Inflammatory macrophage treated with lipopolysaccharide for 1 hour (primary cell): Measurements from ENCODE around the gene EIF3C.
"Not testable (repeated sequence)": the region's sequence is repeated elsewhere in the genome, so short reads cannot be mapped to it uniquely, and the experiment has no call there.

Source experiments
- DNase-seq, 2 donors: peaks; one replicate each; pipeline ENCODE4 v3.0.0-alpha.2; 2020 to 2022

Gene EIF3C, protein sequence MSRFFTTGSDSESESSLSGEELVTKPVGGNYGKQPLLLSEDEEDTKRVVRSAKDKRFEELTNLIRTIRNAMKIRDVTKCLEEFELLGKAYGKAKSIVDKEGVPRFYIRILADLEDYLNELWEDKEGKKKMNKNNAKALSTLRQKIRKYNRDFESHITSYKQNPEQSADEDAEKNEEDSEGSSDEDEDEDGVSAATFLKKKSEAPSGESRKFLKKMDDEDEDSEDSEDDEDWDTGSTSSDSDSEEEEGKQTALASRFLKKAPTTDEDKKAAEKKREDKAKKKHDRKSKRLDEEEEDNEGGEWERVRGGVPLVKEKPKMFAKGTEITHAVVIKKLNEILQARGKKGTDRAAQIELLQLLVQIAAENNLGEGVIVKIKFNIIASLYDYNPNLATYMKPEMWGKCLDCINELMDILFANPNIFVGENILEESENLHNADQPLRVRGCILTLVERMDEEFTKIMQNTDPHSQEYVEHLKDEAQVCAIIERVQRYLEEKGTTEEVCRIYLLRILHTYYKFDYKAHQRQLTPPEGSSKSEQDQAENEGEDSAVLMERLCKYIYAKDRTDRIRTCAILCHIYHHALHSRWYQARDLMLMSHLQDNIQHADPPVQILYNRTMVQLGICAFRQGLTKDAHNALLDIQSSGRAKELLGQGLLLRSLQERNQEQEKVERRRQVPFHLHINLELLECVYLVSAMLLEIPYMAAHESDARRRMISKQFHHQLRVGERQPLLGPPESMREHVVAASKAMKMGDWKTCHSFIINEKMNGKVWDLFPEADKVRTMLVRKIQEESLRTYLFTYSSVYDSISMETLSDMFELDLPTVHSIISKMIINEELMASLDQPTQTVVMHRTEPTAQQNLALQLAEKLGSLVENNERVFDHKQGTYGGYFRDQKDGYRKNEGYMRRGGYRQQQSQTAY

GRCh38 chr16:28711220-28712083 is at the start of gene EIF3C:
Gene EIF3C (plus strand): TSS chr16:28711464. CDS start chr16:28711687, 223 bp downstream.
- DNase-seq: not testable (repeated sequence)

DNA sequence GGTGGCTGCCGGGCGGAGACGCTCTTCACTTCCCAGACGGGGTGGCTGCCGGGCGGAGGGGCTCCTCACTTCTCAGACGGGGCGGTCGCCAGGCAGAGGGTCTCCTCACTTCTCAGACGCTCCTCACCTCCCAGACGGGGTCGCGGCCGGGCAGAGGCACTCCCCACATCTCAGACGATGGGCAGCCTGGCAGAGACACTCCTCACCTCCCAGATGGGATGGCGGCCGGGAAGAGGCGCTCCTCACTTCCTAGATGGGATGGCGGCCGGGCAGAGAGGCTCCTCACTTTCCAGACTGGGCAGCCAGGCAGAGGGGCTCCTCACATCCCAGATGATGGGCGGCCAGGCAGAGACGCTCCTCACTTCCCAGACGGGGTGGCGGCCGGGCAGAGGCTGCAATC is 45.0 kb upstream of the EIF3C start:
- DNase-seq: not testable (repeated sequence)

DNA sequence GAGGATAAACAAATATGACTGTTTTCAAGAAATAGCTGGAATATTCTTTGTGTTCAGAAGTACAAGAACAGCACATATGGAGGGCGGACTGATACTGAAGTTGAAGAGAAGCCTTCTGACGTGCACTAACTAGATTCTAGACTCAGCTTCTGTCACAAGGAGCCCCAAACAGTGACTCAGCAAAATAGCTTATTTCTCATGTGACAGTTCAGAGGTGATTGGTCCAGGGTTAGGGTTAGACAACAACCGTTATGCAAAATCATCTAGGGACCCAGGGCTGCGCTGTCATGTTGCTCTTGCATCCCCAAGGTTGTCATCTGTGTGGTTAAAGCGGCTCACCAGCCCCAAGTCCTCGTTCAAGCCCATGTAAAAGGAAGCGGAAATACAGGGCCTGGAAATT is 43.8 kb upstream of the EIF3C start:
- not testable (repeated sequence) for DNase-seq

DNA sequence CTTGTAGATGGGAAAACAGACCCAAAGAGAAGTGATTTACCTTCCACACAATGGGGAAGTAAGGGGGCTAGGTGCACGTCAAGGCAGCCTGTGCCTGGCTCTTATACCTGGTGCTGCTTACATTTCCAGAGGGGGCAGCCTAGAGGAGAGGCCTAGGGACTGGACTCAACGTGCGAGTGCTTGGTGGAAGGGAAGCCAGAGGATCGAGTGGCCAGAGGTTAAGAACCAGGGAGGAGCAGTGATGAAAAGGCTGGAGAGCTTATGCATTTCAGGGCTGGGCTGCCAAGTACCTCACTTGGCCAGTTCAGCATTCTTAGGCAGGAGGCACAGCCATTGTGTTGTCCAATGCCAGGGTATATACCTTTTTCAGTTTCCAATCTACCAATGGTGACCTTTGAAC is 43.1 kb upstream of the EIF3C start:
- DNase-seq: not testable (repeated sequence)

DNA sequence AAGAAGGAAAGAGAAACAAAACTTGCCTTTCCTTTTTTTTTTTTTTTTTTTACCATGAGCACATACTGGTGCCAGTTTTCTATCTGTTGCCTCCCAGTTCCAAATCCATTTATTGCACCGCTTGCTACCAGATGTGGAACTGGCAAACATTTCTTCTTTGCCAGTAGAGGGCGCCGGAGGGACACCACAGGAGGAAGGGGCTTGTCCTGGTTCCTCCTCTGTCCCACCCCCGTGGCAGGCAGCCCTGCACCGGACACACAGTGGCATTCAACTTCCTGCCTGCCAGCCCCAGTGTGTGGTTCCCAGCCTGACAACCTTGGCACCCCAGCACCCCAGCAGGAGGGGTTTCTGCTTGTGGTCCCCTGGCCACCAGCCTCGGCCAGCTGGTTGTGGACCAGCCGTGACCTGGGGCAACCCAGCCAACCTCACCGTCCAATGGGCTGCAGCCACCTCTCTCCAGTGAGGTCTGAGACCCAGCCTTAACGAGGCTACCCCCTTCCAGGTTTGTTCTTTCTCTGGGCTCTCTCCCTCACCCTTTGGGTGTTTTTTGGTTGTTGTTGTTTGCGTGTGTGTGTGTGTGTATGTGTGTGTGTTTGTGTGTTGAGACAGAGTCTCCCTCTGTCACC is 22.8 kb upstream of the EIF3C start:
- DNase-seq: not testable (repeated sequence)

GRCh38 chr16:28689425-28689824 is 21.8 kb upstream of the EIF3C start:
- DNase-seq: not testable (repeated sequence)

DNA sequence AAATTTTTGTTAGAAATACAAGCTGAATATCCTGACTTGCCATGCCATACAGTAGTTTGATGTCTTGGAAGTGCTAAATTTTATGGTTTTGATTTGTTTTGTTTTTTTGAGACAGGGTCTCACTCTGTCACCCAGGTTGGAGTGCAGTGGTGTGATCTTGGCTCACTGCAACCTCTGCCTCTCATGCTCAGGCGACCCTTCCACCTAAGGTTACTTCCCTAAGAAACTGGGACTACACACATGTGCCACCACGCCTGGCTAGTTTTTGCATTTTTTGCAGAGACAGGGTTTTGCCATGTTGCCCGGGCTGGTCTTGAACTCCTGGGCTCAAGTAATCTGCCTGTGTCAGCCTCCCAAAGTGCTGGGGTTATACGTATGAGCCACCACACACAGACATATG is 19.5 kb upstream of the EIF3C start:
- DNase-seq: not testable (repeated sequence)

- DNase-seq: not testable (repeated sequence)
Observed at GRCh38 chr16:28693257-28693950, 17.9 kb upstream of the EIF3C start.

- DNase-seq: not testable (repeated sequence)
Observed at GRCh38 chr16:28699792-28700191, 11.5 kb upstream of the EIF3C start.

DNA sequence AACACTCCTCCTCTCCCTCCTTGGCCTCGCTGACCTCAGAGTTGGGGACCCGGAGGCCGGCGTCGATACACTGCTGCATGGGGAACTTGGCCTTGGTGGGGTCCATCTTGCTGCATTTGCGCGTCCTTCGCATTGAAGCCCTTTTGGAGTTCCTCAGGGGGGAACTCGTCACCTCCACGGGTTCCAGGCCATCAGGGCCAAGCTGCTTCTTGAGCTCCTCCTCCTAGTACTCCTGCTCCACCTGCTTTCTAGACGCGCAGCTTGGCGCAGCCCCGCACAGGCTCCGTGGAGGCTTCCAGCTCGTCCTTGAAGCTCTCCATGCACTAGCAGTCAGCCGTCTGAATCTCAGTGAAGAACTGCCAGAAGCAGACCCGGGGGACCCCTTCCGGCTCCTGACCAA is 10.9 kb upstream of the EIF3C start:
- not testable (repeated sequence) for DNase-seq

GRCh38 chr16:28701384-28701783 is 9.9 kb upstream of the EIF3C start:
- not testable (repeated sequence) for DNase-seq

DNA sequence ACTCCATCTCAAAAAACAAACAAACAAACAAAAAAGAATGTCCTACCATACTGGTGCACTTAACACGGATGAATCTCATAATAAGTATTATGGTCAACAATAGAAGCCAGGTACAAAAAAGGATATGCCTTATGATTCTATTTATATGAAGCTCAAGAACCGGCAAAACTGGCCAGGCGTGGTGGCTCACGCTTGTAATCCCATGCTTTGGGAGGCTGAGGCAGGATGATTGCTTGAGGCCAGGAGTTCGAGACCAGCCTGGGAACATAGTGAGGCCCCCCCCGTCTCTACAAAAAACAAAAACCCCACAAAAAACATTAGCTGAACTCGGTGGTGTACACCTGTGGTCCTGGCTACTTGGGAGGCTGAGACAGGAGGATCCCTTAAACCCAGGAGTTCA is 7.0 kb upstream of the EIF3C start:
- DNase-seq: not testable (repeated sequence)

DNA sequence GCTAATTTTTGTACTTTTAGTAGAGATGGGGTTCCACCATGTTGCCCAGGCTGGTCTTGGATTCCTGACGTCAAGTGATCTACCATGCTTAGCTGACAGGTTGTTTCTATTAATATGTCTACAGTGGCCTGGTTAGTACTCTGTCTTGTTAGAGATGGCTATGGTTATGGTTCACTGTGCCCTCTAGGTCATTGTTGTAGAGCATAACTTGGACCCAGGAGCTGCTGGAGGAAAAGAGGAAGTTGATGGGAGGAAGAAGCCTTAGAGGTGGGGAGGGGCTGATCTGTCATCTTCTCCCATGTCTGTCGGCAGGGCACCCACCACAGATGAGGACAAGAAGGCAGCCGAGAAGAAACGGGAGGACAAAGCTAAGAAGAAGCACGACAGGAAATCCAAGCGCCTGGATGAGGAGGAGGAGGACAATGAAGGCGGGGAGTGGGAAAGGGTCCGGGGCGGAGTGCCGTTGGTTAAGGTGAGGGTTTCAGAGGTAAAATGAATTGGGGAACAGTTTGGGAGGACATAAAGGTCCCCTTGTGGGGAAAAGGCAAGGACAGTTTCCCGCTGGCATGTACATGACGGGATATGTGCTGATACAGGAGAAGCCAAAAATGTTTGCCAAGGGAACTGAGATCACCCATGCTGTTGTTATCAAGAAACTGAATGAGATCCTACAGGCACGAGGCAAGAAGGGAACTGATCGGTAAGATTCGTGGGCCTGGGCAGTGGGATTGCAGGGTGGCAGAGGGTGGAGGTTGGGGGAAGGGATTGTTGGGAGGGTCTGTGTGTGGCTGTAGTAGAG is 11.8 kb downstream of the EIF3C start:
- not testable (repeated sequence) for DNase-seq

- not testable (repeated sequence) for DNase-seq
Observed at GRCh38 chr16:28731253-28731652, 20.0 kb downstream of the EIF3C start.

DNA sequence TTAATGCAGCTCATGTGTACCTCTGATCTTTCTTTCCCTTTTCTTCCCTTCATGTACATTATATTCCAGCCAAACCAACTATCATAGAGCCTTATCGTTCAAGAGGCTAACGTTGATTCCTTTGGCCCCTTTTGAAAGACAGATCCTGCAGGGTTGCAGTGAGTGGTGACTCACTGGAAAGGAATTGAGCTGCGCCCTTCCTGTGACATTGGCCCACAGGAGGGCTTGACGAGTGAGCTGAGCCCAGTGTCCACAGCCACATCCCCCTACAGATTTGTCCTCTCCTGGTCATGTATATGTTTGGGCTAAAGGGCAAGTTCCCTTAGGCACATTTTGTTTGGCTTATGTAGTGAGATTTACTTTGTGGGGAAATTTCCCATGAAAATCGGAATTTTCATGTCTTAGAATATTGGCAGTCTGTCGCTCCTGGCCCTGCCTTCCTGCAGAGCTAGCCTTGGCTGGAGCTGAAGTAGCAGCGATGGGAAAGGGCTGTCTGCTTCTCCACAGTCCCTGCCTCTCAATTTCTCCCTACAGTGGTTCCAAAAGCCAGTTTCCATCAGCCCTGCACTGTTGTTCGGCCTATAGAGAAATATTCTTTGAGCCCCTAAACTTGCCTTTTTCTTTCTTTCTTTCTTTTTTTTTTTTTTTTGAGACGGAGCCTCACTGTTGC is 21.3 kb downstream of the EIF3C start:
- DNase-seq: not testable (repeated sequence)

DNA sequence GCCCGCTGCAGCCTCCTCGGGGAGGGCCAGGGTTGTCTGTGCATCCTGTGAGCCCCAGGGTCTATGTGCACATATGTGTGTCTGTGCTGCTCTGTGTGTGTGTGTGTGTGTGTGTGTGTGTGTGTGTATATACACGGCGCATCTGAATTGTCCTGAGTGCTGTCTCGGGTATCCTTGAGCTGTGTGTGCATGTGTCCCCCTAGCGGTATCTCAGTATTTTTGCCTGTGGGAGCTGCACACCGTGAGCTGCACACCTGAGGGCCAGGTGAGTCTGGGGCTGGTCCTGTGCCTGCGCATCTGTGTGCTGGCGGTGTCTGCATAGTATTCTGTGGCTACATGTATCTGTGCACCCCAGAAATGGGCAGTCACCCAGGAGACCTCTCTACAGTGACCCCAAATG is 28.5 kb downstream of the EIF3C start:
- not testable (repeated sequence) for DNase-seq

- DNase-seq: not testable (repeated sequence)
Observed at GRCh38 chr16:28740631-28741030, 29.4 kb downstream of the EIF3C start.

GRCh38 chr16:28741295-28741694 is 30.0 kb downstream of the EIF3C start:
- DNase-seq: not testable (repeated sequence)

DNA sequence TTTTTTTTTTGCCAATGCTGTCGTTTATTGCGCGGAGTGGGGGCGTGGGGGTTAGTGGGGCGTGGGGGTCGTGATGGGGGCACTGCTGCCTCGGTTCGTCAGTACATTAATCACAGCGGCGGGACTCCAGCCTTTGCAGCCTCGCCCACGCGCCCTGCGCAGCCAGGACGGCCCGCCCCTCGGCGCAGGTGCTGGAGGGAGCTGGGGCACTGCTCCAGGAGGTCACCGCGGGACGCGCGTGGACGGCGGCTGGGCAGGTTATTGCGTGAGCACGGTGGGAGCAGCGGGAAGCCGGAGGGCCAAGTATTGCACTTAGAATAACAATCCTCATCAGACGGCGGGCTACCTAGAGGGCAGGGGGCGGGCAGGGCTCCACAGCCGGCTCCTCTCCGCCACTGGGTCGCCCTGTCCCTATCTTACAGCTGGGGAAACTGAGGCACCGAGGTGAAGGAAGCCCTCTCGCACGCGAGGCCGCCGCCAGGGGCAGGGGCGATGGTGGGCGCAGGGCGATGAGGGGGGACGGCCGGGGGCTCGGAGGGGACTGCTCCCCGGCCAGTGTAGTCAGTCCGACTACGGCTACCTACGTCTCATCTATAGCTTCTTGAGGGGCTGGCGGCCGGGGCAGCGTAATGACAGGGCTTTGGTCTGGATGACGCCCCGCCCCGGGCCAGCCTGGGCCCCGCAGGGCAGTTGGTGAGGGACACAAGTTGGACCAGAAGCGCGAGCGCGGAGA is 35.5 kb downstream of the EIF3C start:
- DNase-seq: not testable (repeated sequence)
